Measurements from ENCODE around the gene TMEM184A. TPM values are rescaled to one million over a fixed set of nuclear protein-coding genes. Genes with fewer than 3 reads are reported as not detected.

The TMEM184A gene
- polyA plus RNA-seq, 2 of the 4 experiments (the other 2 are of a cell fraction), result 14.3 to 18.4 TPM

DNA sequence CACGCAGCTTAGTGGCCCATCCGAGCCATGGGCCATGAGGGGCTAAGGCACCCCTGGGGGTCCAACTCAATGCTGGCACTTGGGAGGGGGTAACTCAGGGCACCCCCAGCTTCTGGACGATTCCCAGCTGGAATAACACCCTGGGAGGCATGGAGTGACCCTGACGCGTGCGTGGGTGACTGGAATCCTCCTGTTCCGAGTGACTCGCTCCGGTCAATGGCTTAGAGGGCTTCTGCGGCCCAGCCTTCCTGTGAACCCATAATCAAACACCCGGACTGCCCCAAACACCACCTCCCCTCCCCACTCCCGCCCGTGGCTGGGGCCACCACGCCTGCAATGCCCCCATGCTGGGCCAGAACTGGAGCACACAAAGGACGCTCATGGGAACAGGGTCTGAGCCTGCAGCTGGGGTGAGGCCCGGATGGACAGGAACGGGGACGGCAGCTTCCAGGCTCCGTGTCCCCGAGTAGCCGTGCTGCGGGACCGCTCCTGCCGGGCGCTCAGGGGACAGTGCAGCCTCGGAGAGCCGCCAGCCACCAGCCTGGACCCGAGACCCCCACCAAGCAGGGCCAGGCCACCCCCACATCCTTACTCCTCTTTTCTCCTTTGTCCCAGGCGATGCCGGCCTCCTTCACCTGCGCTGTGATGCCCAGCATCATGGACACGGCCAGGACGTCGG is 60.3 kb downstream of the TMEM184A start (continued):
- TF ChIP-seq REST (IDR thresholded peaks at IDR 0.05) (no peak), MAX (IDR thresholded peaks at IDR 0.05) (no peak)

- WGBS (ENCODE audit: missing lambda C conversion rate), result 95% methylated on average over 17 of the region's 27 CpGs
- TF ChIP-seq PHF8 (IDR thresholded peaks at IDR 0.05; ENCODE audit: borderline replicate concordance, low read depth) (no peak), EP300 (IDR thresholded peaks at IDR 0.05) (no peak), MAZ (IDR thresholded peaks at IDR 0.05; ENCODE audit: borderline replicate concordance, low read depth, low read length) (no peak), ZC3H11A (IDR thresholded peaks at IDR 0.05) (no peak)
- TF ChIP-seq, protein P1, sequence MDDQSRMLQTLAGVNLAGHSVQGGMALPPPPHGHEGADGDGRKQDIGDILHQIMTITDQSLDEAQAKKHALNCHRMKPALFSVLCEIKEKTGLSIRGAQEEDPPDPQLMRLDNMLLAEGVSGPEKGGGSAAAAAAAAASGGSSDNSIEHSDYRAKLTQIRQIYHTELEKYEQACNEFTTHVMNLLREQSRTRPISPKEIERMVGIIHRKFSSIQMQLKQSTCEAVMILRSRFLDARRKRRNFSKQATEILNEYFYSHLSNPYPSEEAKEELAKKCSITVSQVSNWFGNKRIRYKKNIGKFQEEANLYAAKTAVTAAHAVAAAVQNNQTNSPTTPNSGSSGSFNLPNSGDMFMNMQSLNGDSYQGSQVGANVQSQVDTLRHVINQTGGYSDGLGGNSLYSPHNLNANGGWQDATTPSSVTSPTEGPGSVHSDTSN (IDR thresholded peaks at IDR 0.05), result no peak
- TF ChIP-seq, protein P2, sequence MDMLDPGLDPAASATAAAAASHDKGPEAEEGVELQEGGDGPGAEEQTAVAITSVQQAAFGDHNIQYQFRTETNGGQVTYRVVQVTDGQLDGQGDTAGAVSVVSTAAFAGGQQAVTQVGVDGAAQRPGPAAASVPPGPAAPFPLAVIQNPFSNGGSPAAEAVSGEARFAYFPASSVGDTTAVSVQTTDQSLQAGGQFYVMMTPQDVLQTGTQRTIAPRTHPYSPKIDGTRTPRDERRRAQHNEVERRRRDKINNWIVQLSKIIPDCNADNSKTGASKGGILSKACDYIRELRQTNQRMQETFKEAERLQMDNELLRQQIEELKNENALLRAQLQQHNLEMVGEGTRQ (IDR thresholded peaks at IDR 0.05), result no peak
- CTCF ChIA-PET, result interaction anchor here (0.7 to 2.0 kb wide), 2 partner anchors 21 to 61 kb away, joined by 3 to 14 read pairs; no protein-coding TSS in a partner anchor
- DNase-seq (ENCODE audit: low read depth in 1 of 2, low spot score in 1 of 2), result no peak
- ATAC-seq, result peak in 1 of 2 experiments; percentile 13; a peak in 3 of 6 replicates
- Histone ChIP-seq H3K27ac (no peak overlapping the region), H3K4me1 (no peaks in the 10 kb centered on the region), H3K9me3 (no peaks in the 10 kb centered on the region), H3K4me3 (no peak overlapping the region), H3K4me2 (no peak overlapping the region)
- FAIRE-seq, result no peak
- POLR2A ChIA-PET, result no interaction called here
Observed at GRCh38 chr7:1494866-1495563, 61.0 kb downstream of the TMEM184A start.

GRCh38 chr7:1494447-1494846 is 61.6 kb downstream of the TMEM184A start:
- H3K27ac ChIP-seq, result no peak overlapping the region
- no peak overlapping the region for H3K4me2 ChIP-seq
- ATAC-seq, result peak in 1 of 2 experiments; percentile 12; a peak in 3 of 6 replicates
- H3K4me3 ChIP-seq, result no peak overlapping the region
- CTCF ChIA-PET, result interaction anchor here (0.7 to 2.5 kb wide), 5 partner anchors 9 to 975 kb away, joined by 3 to 23 read pairs (median 3); no protein-coding TSS in a partner anchor
- no peak for FAIRE-seq
- no peak for DNase-seq (ENCODE audit: low read depth in 1 of 2, low spot score in 1 of 2)
- H3K9me3 ChIP-seq, result no peaks in the 10 kb centered on the region
- H3K4me1 ChIP-seq, result no peaks in the 10 kb centered on the region
- WGBS (ENCODE audit: missing lambda C conversion rate), result 88% methylated on average over 14 of the region's 25 CpGs
- TF ChIP-seq NFE2L2 (conservative IDR thresholded peaks at IDR 0.05; ENCODE audit: low read length) (no peak), HDAC2 (IDR thresholded peaks at IDR 0.05) (no peak), ZC3H11A (IDR thresholded peaks at IDR 0.05) (no peak), JUN (IDR thresholded peaks at IDR 0.05) (no peak)
- POLR2A ChIA-PET, result no interaction called here

- no peak overlapping the region for H3K27ac ChIP-seq
- no peaks in the 10 kb centered on the region for H3K4me1 ChIP-seq
- H3K4me3 ChIP-seq, result no peak overlapping the region
- H3K9me3 ChIP-seq, result no peaks in the 10 kb centered on the region
- FAIRE-seq (no peak), DNase-seq (ENCODE audit: low read depth in 1 of 2, low spot score in 1 of 2) (no peak), ATAC-seq (no peak)
- WGBS (ENCODE audit: missing lambda C conversion rate), result 95% methylated on average over 26 of the region's 26 CpGs
- TF ChIP-seq KDM1A (IDR thresholded peaks at IDR 0.05; ENCODE audit: low read depth) (no peak), ZFP36 (IDR thresholded peaks at IDR 0.05; ENCODE audit: borderline replicate concordance, partially characterized antibody) (no peak), FOSL2 (IDR thresholded peaks at IDR 0.05) (no peak), FOSL2 (CRISPR knock-in tag; IDR thresholded peaks at IDR 0.05) (no peak), RCOR1 (IDR thresholded peaks at IDR 0.05; ENCODE audit: low read depth, low read length) (no peak), CEBPB (IDR thresholded peaks at IDR 0.05) (no peak)
- TF ChIP-seq, protein P2 (IDR thresholded peaks at IDR 0.05), result no peak
- ChIA-PET CTCF (interaction anchor here (0.7 to 2.5 kb wide), 6 partner anchors 8 to 976 kb away, joined by 3 to 23 read pairs (median 3); partner anchors contain the start of gene TMEM184A), POLR2A (no interaction called here)
- no peak overlapping the region for H3K4me2 ChIP-seq
Observed at GRCh38 chr7:1493571-1493970, 62.4 kb downstream of the TMEM184A start.

All from A549 (cell line).